ENCODE measurements around the gene SYAP1.
A peak's percentile ranks its signal among the peaks of the same experiment; 100 is the strongest.
"Not testable (repeated sequence)": the region's sequence is repeated elsewhere in the genome, so short reads cannot be mapped to it uniquely, and the experiment has no call there.

Gene SYAP1

GRCh38 chrX:16745659-16746058 is 26.2 kb downstream of the SYAP1 start:
- no peak overlapping the region for H3K27ac Mint-ChIP-seq
- peaks cover 14% of the 10 kb centered on the region for H3K36me3 Mint-ChIP-seq (ENCODE audit: low read depth)
- no peak for DNase-seq
- no peaks in the 10 kb centered on the region for H3K4me1 Mint-ChIP-seq
- no peak overlapping the region for H3K4me3 Mint-ChIP-seq
- no peaks in the 10 kb centered on the region for H3K9me3 Mint-ChIP-seq
- H3K27me3 Mint-ChIP-seq: no peaks in the 10 kb centered on the region
- no peak for ATAC-seq

GRCh38 chrX:16748425-16748824 is 29.0 kb downstream of the SYAP1 start:
- H3K4me1 Mint-ChIP-seq: no peaks in the 10 kb centered on the region
- no peak for ATAC-seq
- H3K36me3 Mint-ChIP-seq (ENCODE audit: low read depth): peaks cover 15% of the 10 kb centered on the region
- H3K9me3 Mint-ChIP-seq: no peaks in the 10 kb centered on the region
- no peak overlapping the region for H3K4me3 Mint-ChIP-seq
- no peak for DNase-seq
- no peak overlapping the region for H3K27ac Mint-ChIP-seq
- no peaks in the 10 kb centered on the region for H3K27me3 Mint-ChIP-seq

GRCh38 chrX:16750136-16750535 is 30.7 kb downstream of the SYAP1 start:
- DNase-seq (no peak), ATAC-seq (no peak)
- no peaks in the 10 kb centered on the region for H3K9me3 Mint-ChIP-seq
- no peaks in the 10 kb centered on the region for H3K4me1 Mint-ChIP-seq
- H3K27me3 Mint-ChIP-seq: no peaks in the 10 kb centered on the region
- no peak overlapping the region for H3K27ac Mint-ChIP-seq
- H3K4me3 Mint-ChIP-seq: no peak overlapping the region
- H3K36me3 Mint-ChIP-seq (ENCODE audit: low read depth): peaks cover 13% of the 10 kb centered on the region

GRCh38 chrX:16754019-16754418 is 34.6 kb downstream of the SYAP1 start:
- Mint-ChIP-seq H3K4me3 (no peak overlapping the region), H3K27ac (no peak overlapping the region)

GRCh38 chrX:16756724-16757123 is 37.3 kb downstream of the SYAP1 start:
- no peak overlapping the region for H3K4me3 Mint-ChIP-seq
- peaks cover 21% of the 10 kb centered on the region for H3K36me3 Mint-ChIP-seq (ENCODE audit: low read depth)
- no peak overlapping the region for H3K27ac Mint-ChIP-seq
- H3K27me3 Mint-ChIP-seq: no peaks in the 10 kb centered on the region
- no peaks in the 10 kb centered on the region for H3K9me3 Mint-ChIP-seq
- DNase-seq (no peak), ATAC-seq (no peak)
- H3K4me1 Mint-ChIP-seq: no peaks in the 10 kb centered on the region

More at GRCh38 chrX:16754019-16754418, 34.6 kb downstream of the SYAP1 start:
- Mint-ChIP-seq H3K4me1 (no peaks in the 10 kb centered on the region), H3K9me3 (no peaks in the 10 kb centered on the region), H3K27me3 (no peaks in the 10 kb centered on the region), H3K36me3 (ENCODE audit: low read depth) (peaks cover 21% of the 10 kb centered on the region)
- DNase-seq (no peak), ATAC-seq (no peak)

- not testable (repeated sequence) for ATAC-seq; H3K4me3 Mint-ChIP-seq; H3K36me3 Mint-ChIP-seq (ENCODE audit: low read depth); DNase-seq; H3K27ac Mint-ChIP-seq; H3K4me1 Mint-ChIP-seq; H3K27me3 Mint-ChIP-seq; H3K9me3 Mint-ChIP-seq
These were observed 42.1 kb downstream of the SYAP1 start for GRCh38 chrX:16761500-16761899.

GRCh38 chrX:16762579-16762978 is 43.2 kb downstream of the SYAP1 start:
- H3K4me3 Mint-ChIP-seq: no peak overlapping the region
- no peaks in the 10 kb centered on the region for H3K4me1 Mint-ChIP-seq
- no peaks in the 10 kb centered on the region for H3K9me3 Mint-ChIP-seq
- no peak for ATAC-seq
- no peak for DNase-seq
- H3K27me3 Mint-ChIP-seq: no peaks in the 10 kb centered on the region
- no peak overlapping the region for H3K27ac Mint-ChIP-seq
- H3K36me3 Mint-ChIP-seq (ENCODE audit: low read depth): peaks cover 2% of the 10 kb centered on the region

GRCh38 chrX:16765594-16765993 is 46.2 kb downstream of the SYAP1 start:
- no peak overlapping the region for H3K4me3 Mint-ChIP-seq
- ATAC-seq: no peak
- H3K4me1 Mint-ChIP-seq: no peaks in the 10 kb centered on the region
- no peak overlapping the region for H3K27ac Mint-ChIP-seq
- H3K27me3 Mint-ChIP-seq: no peaks in the 10 kb centered on the region
- H3K9me3 Mint-ChIP-seq: no peaks in the 10 kb centered on the region
- H3K36me3 Mint-ChIP-seq (ENCODE audit: low read depth): no peaks in the 10 kb centered on the region
- no peak for DNase-seq

GRCh38 chrX:16770970-16771482 is 51.6 kb downstream of the SYAP1 start:
- H3K36me3 Mint-ChIP-seq (ENCODE audit: low read depth): no peaks in the 10 kb centered on the region
- DNase-seq (no peak), ATAC-seq (no peak)
- no peak overlapping the region for H3K4me3 Mint-ChIP-seq
- H3K4me1 Mint-ChIP-seq: no peaks in the 10 kb centered on the region
- H3K9me3 Mint-ChIP-seq: no peaks in the 10 kb centered on the region
- H3K27me3 Mint-ChIP-seq: no peaks in the 10 kb centered on the region
- no peak overlapping the region for H3K27ac Mint-ChIP-seq

GRCh38 chrX:16771483-16772398 is 52.3 kb downstream of the SYAP1 start:
- no peaks in the 10 kb centered on the region for H3K27me3 Mint-ChIP-seq
- no peaks in the 10 kb centered on the region for H3K36me3 Mint-ChIP-seq (ENCODE audit: low read depth)
- no peaks in the 10 kb centered on the region for H3K9me3 Mint-ChIP-seq
- DNase-seq: no peak
- no peaks in the 10 kb centered on the region for H3K4me1 Mint-ChIP-seq
- peak; percentile 54 for ATAC-seq
- H3K4me3 Mint-ChIP-seq: no peak overlapping the region
- H3K27ac Mint-ChIP-seq: no peak overlapping the region

GRCh38 chrX:16772460-16772859 is 53.0 kb downstream of the SYAP1 start:
- no peaks in the 10 kb centered on the region for H3K9me3 Mint-ChIP-seq
- no peaks in the 10 kb centered on the region for H3K4me1 Mint-ChIP-seq
- ATAC-seq (no peak), DNase-seq (no peak)
- H3K27me3 Mint-ChIP-seq: no peaks in the 10 kb centered on the region
- H3K27ac Mint-ChIP-seq: no peak overlapping the region
- no peak overlapping the region for H3K4me3 Mint-ChIP-seq
- H3K36me3 Mint-ChIP-seq (ENCODE audit: low read depth): no peaks in the 10 kb centered on the region

GRCh38 chrX:16774746-16775145 is 55.3 kb downstream of the SYAP1 start:
- DNase-seq (no peak), ATAC-seq (no peak)
- no peaks in the 10 kb centered on the region for H3K27me3 Mint-ChIP-seq
- H3K36me3 Mint-ChIP-seq (ENCODE audit: low read depth): no peaks in the 10 kb centered on the region
- H3K27ac Mint-ChIP-seq: no peak overlapping the region
- H3K9me3 Mint-ChIP-seq: no peaks in the 10 kb centered on the region
- no peak overlapping the region for H3K4me3 Mint-ChIP-seq
- H3K4me1 Mint-ChIP-seq: no peaks in the 10 kb centered on the region

- Mint-ChIP-seq H3K36me3 (ENCODE audit: low read depth) (no peaks in the 10 kb centered on the region), H3K27ac (no peak overlapping the region), H3K4me1 (no peaks in the 10 kb centered on the region), H3K27me3 (no peaks in the 10 kb centered on the region), H3K4me3 (no peak overlapping the region), H3K9me3 (no peaks in the 10 kb centered on the region)
- ATAC-seq: no peak
- no peak for DNase-seq
These were observed 59.1 kb downstream of the SYAP1 start for GRCh38 chrX:16778545-16778944.

GRCh38 chrX:16778993-16779392 is 59.6 kb downstream of the SYAP1 start:
- ATAC-seq (no peak), DNase-seq (no peak)
- Mint-ChIP-seq H3K9me3 (no peaks in the 10 kb centered on the region), H3K27me3 (no peaks in the 10 kb centered on the region), H3K27ac (no peak overlapping the region), H3K4me3 (no peak overlapping the region), H3K36me3 (ENCODE audit: low read depth) (no peaks in the 10 kb centered on the region), H3K4me1 (no peaks in the 10 kb centered on the region)

GRCh38 chrX:16779815-16780214 is 60.4 kb downstream of the SYAP1 start:
- DNase-seq; H3K27me3 Mint-ChIP-seq; H3K4me1 Mint-ChIP-seq; H3K9me3 Mint-ChIP-seq; H3K27ac Mint-ChIP-seq; H3K4me3 Mint-ChIP-seq; H3K36me3 Mint-ChIP-seq (ENCODE audit: low read depth); ATAC-seq: not testable (repeated sequence)
